Measurements from ENCODE around the gene NAGPA.
"Not testable (repeated sequence)": the region's sequence is repeated elsewhere in the genome, so short reads cannot be mapped to it uniquely, and the experiment has no call there.

NAGPA gene, protein sequence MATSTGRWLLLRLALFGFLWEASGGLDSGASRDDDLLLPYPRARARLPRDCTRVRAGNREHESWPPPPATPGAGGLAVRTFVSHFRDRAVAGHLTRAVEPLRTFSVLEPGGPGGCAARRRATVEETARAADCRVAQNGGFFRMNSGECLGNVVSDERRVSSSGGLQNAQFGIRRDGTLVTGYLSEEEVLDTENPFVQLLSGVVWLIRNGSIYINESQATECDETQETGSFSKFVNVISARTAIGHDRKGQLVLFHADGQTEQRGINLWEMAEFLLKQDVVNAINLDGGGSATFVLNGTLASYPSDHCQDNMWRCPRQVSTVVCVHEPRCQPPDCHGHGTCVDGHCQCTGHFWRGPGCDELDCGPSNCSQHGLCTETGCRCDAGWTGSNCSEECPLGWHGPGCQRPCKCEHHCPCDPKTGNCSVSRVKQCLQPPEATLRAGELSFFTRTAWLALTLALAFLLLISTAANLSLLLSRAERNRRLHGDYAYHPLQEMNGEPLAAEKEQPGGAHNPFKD

DNA sequence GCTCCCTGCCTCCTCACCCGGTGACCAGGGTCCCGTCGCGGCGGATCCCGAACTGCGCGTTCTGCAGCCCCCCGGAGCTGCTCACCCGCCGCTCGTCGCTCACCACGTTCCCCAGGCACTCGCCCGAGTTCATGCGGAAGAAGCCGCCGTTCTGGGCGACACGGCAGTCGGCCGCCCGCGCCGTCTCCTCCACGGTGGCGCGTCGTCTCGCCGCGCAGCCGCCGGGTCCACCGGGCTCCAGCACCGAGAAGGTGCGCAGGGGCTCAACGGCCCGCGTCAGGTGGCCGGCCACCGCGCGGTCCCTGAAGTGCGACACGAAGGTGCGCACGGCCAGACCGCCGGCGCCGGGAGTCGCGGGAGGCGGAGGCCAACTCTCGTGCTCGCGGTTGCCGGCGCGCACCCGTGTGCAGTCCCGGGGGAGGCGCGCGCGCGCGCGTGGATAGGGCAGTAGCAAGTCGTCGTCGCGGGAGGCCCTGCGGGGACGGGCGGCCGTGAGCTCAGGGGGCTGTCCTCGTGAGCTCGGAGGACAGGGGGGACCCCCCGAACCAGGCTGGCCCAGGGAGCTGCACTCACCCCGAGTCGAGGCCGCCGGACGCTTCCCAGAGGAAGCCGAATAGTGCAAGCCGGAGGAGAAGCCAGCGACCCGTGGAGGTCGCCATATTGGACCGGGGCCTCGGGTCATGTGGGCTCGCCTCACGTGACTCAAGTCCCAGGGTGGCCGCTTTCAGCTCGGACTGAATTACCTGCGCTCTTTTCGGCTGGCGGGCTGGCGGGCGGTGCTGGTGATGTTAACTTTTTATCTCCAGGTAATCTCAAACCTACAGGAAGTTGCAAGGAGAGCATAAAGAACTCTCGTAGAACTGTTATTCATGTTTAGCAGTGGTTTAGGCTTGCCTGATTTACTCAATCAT is at the start of gene NAGPA:
NAGPA (minus strand) TSS at position 680 of the 911 bp plus-strand sequence; CDS start at position 659, 21 bp downstream.
- DNase-seq: peak; percentile 85

DNA sequence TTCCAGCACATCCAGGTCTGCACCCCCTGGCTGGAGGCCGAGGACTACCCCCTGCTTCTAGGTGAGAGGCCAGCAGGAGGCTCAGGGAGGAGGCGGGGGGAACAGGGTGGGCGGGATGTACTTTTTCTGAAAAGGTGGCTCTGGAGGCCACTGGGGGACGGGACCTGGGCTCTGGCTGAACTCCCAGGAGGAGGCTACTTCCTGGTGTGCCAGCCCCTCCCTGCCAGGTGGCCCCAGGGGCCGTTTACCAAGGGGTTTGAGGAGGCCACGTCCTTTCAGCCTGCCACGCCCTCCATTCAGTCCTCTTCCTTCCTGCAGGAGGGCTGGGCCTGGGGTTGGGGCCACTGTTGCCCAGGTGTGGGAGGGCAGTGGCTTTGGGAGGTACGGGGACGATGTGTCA is 47.3 kb upstream of the NAGPA start:
- DNase-seq: not testable (repeated sequence)

DNA sequence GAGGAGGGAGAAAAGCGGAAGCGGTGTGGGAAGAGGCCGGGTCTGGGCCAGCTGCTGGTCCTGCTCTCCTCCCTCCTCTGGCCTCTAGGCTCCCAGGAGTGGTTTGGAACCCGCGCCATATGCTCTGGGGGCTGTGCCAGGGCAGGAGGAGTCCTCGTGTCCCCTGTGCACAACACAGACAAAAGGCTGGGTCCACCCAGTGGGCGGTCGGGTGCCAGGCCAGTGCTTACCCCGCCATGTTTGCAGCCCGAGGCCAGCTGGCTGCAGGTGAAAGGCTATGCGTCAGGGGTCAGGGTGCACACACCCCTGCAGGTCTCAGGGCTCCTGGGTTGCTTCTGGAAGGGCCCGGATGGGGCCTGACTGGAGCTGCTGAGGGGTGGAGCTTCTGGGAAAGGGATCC is 46.7 kb upstream of the NAGPA start:
- DNase-seq: not testable (repeated sequence)

DNA sequence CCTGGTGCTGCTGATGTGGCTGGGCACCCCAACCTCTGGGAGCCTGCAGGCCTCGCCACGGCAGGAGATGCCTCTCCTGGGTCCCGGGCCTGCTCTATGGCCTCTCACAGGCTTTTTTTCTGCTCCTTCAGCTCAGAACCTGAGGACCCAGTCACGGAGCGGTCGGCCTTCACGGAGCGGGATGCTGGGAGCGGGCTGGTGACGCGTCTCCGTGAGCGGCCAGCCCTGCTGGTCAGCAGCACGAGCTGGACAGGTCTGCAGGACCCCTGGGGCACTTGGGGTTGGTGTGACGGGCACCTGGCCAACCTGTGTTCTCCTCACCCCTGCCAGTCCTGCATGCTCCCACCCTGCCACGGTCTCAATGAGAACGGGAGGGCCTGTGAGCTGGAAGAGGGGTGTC is 44.9 kb upstream of the NAGPA start:
- DNase-seq: no peak

DNA sequence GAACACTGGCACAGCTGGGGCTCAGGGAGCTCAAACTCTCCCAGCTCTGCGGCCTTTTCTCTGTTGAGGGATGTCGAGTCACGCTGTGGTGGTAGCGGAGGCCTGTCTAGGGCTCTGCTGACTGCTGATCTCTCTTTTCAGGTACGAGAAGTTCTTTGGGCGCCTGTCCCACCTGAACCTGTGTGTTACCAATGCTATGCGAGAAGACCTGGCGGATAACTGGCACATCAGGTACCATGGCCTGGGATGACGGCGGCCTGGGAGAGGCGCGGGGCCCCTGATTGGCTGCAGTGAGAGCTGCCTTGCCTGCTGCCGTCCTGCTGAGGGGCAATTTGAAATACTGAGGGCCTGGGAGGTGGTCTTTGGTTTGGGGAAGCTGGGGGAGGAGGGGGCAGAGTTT is 43.6 kb upstream of the NAGPA start:
- no peak for DNase-seq

DNA sequence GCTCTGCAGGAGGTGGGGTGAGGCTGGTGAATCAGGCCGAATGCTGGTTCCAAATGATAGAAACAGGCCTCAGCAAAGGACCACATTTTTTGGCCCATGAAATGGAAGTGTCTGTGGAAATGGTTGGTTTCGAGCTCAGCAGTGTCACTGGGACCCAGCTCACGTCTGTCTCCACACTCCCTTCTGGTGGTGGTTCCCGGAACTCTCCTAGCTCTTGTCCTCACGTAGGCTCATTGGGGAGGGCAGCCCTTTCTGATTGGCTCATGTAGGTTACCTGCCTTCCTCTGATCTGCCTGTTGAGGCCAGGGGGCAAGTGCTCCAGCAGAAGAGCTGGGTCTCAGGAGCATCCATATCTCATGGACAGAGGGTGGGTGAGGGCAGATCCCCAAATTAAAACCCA is 41.9 kb upstream of the NAGPA start:
- DNase-seq: no peak

DNA sequence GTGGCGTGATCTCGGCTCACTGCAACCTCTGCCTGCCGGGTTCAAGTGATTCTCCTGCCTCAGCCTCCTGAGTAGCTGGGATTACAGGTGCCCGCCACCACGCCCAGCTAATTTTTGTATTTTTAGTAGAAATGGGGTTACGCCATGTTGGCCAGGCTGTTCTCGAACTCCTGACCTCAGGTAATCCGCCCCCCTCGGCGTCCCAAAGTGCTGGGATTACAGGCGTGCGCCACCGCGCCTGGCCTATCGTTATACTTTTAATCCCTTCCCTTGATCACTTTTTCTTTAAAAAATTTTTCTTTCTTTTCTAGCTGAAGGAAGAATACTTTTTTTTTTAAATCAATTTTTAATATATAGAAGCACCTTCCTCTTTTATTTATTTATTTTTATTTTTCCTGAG is 40.0 kb upstream of the NAGPA start:
- not testable (repeated sequence) for DNase-seq

DNA sequence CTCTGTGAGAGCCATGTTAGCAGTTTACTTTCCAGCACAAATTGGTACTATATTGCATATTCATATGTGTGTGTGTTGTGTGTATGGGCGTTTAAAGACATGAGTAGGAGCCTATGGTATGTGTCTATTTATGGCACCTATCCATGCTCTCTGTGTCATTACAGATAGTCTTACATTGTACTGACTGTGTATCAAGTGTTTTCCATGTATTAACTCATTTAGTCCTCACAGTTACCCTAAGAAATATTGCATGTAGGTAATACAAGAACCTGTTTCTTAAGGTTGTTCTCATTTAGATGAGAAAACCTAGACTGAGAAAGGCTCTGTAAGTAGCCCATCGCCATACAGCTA is 39.5 kb upstream of the NAGPA start:
- DNase-seq: no peak

DNA sequence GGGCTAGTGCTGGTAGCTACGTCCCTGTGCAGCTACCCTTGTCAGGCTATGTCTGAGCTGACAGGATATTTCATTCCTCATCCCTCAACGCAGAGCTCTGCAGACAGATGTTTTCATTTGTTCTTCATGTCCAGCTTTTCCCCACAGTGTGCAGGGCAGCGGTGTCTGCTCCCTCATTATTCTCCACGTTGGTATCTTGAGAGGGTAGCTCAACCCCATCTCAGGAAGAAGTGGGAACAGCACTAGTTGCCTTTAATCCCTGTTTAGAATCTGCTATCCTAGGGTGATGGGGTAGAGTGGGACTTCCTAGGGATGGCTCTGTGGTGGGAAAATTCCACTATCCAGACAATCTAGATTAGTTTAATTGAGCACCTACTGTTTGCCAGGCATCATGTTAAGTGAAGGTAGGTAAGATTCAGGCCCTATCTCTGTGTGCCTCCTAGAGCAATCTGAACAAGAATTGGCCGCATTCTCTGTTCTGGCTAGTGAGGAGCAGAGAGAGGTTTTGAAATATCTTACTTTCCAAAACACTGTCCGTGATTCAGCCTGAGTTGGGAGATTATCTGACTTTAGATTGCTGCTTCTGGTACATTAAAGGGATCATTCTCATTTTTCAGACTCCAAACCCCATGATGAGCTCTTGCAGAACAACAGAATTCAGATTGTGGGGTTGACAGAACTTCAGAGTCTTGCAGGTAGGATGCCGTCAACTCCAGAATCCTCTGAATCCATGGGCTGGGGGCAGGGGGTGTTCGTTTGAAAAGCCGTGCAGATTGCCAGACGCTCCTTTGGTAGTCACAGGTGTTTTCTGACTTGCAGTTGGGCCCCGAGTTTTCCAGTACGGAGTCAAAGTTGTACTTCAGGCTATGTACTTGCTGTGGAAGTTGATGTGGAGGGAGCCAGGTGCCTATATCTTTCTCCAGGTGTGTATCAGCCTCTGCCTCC is 38.9 kb upstream of the NAGPA start:
- DNase-seq: no peak

DNA sequence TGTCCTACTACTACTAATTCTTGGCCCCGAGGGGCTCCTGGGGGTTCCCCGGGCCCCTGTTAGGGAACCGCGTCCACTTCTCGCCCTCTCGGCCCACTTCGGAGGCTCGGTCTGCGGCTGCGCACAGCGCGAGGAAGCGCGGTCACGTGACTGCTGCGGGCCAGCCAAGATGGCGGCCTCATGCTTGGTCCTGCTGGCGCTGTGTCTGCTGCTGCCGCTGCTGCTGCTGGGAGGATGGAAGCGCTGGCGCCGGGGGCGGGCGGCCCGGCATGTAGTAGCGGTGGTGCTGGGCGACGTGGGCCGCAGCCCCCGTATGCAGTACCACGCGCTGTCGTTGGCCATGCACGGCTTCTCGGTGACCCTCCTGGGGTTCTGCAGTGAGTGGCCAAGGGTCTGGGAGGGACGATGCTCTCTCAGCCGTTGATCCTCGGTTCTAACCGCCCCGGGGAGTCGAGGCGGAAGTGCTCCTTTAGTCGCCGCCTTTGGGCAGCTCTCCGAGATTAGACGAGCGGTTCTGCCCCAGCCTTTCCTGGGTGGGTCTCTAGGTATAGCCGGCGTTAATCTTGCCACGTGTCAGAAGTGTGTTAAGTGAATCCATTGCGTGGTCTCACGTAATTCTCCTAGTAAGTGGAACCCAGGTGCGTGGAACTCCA is 38.1 kb upstream of the NAGPA start, which contains the start of gene ALG1:
ALG1 (plus strand) TSS at position 163 of the 653 bp plus-strand sequence; CDS start at position 170, 7 bp downstream.
- DNase-seq: peak; percentile 92

DNA sequence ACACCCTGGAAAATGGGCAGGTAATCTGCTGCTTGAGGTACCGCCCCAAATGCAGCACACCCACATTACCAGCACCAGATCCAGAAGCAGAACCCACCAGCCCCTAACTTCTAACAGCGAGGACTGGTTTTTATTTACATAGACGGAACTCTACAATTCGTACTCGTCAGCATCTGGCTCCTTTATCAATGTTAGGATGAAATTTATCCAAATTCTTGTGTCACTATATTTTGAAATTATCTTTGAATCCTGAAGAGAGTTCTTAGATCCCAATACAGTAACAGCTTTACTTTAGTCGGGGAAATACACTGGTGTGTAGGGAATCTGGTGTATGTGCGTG is 37.6 kb upstream of the NAGPA start:
- DNase-seq: no peak

DNA sequence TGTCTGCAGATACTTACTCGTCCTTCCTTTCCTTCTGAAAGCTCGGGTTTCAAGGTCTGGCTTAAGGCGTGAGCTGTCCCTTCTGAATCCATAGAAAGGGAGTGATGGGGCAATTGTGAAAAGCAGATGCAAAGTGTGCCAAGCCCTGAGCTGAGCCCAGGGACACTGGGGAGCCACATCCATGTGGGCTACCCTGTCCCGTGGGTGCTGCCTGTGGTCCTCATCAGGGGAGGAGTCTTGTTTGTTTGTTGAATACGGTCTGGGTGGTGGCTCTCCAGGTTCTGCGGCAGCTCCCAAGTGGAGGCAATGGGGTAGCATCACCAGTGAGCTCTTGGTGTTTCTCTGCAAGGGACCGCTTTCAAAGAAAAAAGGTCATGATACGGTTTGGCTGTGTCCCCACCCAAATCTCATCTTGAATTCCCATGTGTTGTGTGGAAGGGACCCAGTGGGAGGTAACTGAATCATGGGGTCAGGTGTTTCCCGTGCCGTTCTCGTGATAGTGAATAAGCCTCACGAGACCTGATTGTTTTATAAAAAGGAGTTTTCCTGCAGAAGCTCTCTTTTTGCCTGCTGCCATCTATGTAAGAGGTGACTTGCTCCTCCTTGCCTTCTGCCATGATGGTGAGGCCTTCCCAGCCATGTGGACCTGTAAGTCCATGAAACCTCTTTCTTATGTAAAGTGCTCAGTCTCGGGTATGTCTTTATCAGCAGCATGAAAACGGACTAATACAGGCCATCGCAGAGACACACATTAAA is 36.9 kb upstream of the NAGPA start:
- no peak for DNase-seq

DNA sequence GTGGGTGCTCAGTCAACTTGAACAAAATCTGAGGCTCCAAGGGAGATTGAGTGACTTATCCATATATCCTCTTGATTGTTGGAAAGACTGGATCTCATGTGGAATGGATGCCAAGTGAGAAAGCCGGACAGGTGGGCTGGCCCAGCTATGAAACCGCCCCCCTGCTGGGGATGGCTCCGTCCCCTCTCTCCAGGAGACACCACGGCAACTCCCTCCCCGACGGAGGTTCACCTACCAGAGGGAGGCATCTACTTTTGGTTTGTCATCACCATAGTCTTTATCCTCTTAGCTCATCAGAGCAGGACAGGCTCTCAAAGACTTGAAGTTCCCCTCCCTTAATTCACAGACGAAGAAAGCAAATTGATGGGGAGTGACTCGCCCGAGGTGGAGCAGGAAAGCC is 36.1 kb upstream of the NAGPA start:
- DNase-seq: no peak

DNA sequence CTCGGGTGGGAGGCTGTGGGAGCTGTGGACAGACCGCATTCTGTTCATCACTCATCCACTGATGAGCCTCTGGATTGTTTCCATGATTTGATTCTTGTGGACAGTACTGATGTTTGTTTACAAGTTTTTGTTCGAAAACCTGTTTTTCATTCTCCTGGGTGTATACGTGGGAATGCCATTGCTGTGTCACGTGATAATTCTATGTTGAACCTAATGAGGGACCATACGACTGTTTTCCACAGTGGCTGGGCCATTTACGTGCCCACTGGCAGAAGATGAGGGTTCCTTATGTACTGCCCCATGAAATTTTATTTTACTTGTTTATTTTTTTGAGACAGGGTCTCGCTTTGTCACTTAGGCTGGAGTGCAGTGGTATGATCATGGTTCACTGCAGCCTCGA is 35.3 kb upstream of the NAGPA start:
- no peak for DNase-seq

DNA sequence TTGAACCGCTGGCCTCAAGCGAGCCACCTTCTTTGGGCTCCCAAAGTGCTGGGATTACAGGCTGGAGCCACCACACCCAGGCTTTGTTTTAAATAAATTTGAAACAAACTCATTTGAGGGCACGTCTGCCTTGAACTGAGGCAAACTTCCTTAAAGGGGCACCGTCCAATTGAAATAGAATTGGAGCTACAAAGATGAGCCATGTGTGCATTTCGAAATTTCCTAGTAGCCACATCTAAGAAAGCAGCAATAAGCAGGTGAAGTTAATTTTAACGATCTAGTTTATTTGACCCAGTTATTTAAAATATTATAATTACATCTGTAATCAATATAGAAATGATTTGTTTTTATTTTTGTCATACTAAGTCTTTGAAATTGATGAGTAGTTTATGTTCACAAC is 32.8 kb upstream of the NAGPA start:
- no peak for DNase-seq

DNA sequence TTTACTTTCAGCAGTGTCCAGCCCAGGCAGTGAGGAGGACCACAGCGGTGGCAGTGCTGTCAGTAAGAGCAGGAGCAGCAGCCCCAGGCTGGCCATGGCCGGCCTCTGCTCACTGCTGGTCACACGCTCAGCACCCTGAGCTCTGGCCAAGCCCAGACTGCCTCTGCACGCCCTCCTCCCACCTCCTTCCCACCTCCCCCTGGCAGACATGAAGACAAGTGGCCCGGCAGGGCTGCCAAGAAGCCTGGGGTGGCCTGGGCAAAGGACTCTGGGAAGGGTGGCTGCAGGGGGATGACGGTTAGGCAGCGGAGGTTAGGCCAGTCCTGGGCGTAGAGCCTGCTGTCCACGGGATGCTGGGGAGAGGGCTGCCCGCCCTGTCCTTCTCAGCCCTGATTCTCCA is 32.1 kb upstream of the NAGPA start, which contains the start of gene C16orf89:
C16orf89 (minus strand) TSS at position 144 of the 400 bp plus-strand sequence; CDS start at position 96, 48 bp downstream.
- no peak for DNase-seq

DNA sequence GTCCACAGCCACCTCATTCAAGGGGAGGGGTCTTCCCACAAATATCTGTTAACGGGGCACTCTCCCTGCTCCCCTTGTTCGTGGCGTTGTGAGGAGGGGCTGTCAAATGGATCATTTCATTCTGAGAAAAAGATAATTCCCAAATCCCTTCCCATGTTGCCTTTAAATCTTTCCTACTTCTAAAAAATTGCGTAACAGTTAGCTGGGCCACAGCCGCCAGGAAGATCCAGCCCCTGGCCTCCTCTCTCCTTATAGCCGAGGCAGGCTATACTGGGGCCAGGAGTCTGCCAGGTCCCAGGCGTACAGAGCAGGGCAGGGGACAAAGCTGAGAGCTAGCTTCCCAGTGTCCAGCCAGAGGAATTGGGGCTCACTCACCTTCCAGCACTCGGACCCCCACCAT is 31.6 kb upstream of the NAGPA start:
- no peak for DNase-seq

DNA sequence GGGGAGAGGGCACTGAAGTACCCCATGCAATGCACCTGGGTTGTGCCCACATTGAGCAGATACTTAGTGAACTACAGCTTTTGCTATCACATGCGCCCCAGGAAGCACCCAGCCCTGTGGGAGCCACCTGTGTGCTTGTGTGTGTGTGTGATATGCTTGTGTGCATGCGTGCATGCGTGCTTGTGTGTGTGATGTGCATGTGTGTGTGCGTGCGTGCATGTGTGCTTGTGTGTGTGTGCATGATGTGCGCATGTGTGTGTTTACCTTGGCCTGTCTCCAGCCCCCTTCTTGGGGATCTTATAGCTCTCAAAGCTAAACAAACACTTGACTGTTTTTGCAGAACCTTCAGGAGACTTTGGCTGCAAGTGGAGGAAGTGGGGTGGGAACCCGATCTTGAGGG is 31.2 kb upstream of the NAGPA start:
- no peak for DNase-seq

DNA sequence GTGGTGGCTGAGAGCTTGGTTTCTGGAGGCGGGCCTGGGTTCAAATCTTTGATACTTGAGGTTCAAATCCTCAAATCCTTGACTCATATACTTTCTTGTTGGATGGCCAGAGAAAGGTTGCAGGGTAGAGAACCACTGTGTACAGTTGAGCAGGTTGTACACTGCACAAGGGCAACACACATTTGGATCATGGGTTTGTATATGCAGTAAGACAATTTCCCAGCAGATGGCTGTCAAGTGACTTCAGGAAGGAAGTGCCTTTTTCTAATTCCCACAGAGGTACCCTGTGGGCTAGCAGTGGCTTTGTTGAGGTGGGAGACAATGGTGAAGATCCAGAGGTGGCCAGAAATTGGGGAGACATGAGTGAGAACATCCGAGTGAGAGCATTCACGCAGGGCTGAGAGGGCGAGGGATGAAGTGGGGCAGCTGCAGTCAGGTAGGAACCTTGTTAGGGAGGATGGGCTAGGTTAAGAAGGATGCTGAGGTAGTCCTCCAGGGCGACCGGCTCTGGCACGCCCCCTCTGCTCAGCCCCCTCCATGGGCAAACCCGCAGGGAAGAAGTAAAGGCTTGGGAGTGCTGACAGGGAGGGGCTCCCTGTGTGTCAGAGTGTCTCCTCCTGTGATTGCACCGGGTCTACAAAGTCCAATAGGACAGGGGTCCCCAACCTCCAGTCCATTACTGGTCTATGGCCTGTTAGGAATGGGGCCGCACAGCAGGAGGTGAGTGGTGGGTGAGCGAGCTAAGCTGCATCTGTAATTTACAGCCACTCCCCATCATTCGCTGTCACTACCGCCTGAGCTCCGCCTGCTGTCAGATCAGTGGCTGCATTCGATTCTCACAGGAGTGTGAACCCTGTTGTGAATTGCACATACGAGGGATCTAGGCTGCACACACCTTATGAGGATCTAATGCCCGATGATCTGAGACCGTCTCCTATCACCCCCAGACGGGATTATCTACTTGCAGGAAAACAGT is 29.3 kb upstream of the NAGPA start:
- no peak for DNase-seq

DNA sequence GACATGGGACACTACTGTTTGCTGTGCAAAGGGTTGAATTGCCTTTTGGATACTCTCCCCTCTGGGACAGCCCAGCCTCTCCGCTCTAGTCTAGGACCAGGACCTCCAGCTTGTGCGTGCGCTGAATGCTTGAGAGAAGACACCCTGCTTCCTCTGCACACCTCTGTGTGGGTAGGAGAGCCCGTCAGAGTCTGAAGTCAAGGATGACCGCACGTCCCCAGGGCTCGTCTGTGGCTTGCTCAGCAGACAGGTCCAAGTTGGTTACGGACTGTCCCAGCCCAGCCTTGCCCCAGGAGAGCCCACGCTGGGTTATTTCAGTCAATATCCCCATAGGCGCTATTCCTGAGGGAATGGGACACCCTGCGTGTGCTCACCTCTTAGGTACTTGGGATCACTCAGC is 28.3 kb upstream of the NAGPA start:
- no peak for DNase-seq

Measured in CD4-positive, alpha-beta T cell treated with Interleukin-21 for 1 hour (primary cell).